Stimulated activated CD8-positive, alpha-beta memory T cell treated with anti-CD3 and anti-CD28 coated beads, Interleukin-12 subunit alpha, Interleukin-12 subunit beta, amount 100 ng/mL, for 1 hour (primary cell): Measurements from ENCODE around the gene RAB24.
"Not testable (repeated sequence)": the region's sequence is repeated elsewhere in the genome, so short reads cannot be mapped to it uniquely, and the experiment has no call there.

ENCODE experiments used
- DNase-seq: peaks from one replicate; pipeline ENCODE4 v3.0.0-alpha.2; 2020; ENCODE audit warnings: low read depth

Gene RAB24

DNA sequence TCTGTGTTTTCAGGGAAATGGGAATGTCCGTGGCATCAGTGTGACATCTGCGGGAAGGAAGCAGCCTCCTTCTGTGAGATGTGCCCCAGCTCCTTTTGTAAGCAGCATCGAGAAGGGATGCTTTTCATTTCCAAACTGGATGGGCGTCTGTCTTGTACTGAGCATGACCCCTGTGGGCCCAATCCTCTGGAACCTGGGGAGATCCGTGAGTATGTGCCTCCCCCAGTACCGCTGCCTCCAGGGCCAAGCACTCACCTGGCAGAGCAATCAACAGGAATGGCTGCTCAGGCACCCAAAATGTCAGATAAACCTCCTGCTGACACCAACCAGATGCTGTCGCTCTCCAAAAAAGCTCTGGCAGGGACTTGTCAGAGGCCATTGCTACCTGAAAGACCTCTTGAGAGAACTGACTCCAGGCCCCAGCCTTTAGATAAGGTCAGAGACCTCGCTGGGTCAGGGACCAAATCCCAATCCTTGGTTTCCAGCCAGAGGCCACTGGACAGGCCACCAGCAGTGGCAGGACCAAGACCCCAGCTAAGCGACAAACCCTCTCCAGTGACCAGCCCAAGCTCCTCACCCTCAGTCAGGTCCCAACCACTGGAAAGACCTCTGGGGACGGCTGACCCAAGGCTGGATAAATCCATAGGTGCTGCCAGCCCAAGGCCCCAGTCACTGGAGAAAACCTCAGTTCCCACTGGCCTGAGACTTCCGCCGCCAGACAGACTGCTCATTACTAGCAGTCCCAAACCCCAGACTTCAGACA lies 9.5 kb downstream of the RAB24 start:
- DNase-seq = no peak

DNA sequence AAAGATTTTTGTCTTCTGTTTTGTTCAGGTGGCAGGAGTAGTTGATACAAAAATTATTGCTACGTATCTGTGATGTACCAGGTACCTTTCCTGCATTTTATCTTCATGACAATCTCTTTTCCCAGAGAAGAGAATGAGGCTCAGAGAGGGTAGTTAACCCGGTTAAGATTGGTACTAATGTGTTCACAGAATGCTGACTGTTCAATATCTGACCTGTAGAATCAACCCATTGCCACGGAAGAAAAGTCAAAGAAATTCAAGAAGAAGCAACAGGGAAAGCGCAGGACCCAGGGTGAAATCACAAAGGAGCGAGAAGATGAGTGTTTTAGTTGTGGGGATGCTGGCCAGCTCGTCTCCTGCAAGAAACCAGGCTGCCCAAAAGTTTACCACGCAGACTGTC lies 11.8 kb downstream of the RAB24 start:
- DNase-seq = no peak

DNA sequence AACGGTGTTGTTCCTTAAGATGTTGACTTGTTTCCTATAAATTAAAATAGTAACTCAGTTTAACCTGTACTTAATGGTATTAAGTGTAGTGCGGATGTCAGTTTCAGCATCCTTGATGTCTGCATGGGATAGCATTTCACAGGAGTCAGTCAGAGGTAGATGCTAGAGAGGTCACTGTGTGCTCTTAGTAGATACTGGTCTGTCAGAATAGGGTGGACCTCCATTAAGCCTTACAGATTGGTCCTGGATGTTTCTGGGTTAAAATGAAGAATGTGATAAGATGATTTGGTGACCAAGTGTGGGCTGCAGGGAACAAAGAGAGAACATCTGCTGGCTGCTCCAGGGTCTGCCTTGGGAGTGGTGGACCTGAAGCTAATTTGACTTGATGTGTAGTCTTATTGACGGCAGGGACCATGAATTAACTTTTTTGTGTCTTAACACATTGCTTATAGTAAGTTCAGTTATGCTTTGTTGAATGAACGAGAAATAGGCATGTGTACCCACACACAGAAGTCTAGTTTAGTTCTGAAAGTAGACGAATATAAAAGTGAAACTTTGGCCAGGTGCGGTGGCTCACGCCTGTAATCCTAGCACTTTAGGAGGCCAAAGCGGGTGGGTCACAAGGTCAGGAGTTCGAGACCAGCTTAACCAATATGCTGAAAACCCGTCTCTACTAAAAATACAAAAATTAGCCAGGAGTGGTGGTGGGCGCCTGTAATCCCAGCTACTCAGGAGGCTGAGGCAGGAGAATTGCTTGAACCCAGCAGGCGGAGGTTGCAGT lies 12.5 kb downstream of the RAB24 start:
- DNase-seq = no peak

DNA sequence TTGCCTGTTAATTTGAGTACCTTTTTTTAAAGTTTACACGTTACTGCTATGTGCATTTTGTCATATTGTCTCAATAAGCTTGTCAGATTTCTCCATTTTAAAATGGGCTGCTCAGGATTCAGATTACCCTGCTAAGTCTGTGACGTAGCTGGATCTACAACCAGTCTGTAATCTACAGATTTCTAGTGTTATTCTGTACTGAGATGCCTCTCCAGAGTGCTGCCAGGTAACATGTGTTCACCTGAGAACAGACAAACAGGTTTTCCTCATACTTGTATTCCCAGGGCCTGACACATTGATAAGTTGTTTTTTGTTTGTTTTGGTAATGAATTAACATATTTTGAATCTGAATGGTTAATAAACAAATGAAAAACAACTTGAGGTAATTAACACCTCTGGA lies 15.3 kb downstream of the RAB24 start:
- DNase-seq = no peak

DNA sequence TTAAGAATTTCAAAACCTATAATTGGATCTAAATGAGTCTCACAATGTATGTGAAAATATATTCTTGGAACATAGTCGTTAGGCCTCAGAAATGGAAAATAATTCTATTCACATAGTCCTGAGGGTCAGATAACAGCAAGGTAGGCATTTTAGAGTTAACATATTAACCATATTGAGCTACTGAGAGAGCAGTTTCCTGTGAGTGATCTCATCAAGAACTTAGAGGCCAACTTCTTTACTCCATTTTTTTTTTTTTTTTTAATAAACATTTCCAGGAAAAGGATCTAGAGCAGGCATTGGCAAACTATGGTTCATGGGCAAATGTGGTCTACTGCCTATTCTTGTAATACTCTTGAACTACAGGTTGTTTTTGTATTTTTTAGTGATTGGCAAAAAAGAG lies 26.6 kb downstream of the RAB24 start:
- no peak for DNase-seq

DNA sequence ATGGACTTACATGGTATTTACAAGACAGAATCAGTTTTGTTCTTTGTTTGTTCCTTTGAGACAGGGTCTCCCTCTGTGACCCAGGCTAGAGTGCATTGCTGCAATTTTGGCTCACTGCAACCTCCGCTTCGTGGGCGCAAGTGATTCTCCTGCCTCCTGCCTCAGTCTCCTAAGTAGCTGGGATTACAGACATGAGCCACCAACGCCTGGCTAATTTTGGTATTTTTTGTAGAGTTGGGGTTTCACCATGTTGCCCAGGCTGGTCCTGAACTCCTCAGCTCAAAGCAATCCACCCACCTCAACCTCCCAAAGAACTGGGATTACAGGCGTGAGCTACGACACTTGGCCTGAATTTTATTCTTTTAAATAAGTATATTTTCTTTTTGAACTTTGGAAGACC lies 27.6 kb downstream of the RAB24 start:
- DNase-seq = no peak

DNA sequence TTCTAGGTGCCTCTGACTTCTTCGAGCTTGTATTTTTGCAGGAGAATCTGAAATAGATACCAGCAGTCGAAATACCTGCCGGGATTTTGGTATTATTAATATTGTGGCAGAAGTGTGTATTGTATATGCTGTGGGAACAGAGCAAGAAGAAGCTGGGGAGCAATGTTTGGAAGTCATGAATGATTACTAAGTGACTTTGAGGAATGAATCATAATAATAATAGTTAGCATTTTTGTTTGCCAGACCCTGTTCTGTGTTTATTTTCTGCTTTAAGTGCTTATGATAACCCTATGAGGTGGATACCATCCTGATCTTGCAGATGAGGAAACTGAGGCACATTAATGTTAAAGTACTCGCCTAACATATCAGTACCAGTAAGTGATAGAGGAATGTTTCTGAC lies 32.4 kb downstream of the RAB24 start:
- no peak for DNase-seq

DNA sequence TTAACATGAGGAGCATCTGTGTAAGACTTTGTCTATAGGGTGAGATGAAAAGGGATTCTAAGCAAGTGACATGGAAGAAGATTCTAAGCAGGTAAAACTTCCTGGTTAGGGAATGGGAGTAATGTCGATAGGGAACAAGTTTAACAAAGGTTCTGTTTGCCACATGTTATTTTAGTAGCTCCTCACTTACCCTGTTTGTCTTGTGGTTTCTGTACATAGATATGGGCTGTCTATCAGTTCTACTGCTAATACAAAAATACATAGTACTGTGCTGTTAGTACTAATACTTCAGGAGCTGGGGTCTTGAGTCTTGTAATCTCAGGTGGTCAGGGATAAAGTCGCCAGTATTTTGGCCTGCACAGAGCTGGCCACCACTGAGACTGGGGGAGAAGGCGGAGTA lies 32.9 kb downstream of the RAB24 start:
- DNase-seq = no peak

DNA sequence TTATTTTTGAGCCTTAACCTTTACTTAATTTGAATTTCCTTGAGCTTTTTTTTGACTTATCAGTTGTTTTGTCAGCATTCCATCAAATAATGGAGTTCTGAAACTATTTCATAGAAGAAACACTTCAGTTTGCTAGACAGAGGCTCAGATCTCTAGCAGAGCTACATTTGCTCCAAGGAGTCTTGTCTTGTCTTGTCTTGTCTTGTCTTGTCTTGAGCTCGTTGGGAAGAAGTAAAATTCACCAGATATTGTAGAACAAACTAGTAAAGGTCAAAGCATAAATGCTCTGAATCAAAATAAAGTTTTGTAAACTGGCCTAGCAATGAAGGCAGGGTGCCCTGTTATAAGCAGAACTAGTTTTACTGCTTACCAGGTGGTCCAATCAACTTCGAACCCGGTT lies 33.5 kb downstream of the RAB24 start:
- no peak for DNase-seq

DNA sequence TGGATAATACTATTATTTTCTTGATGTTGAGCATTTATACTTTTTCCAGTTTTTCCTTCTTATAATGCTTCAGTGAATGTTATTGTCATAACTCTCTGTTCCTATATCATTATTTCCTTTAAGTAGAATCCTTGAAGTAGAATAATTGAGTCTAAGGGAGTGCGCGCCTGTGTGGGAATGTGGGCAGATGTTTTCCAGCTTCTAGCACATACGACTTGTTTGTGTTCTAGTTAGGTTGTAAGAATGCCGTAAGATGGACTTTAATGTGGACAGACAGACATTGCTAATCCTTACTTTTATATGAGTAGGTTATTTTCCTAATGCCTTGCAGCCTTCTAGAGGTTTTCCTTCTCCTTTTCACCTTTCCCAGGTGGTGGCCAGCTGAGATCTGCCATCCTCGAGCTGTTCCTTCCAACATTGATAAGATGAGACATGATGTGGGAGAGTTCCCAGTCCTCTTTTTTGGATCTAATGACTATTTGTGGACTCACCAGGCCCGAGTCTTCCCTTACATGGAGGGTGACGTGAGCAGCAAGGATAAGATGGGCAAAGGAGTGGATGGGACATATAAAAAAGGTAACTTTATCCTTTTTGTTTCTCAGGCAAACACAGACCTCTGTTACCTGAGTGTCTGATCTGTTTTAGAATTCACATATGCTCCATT lies 34.2 kb downstream of the RAB24 start:
- no peak for DNase-seq

DNA sequence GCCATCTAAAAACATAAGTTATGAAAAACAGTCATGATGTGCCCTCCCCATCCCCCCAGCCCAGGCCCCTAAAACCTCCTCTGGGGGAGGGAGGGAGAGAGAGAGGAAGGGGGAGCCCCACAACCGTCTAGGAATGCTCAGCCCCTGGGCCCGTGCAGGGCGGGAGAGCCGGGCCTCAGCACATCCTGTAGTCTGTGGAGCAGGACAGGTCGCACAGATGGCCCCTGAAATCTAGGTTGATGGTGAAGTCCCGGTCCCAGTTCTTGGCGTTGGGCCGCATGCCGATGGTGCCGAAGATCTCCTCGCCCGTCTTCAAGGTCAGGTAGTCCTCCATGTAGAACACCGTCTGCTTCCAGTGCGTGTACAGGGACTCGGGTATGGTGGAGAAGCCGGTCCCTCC lies 38.1 kb downstream of the RAB24 start:
- DNase-seq = no peak

DNA sequence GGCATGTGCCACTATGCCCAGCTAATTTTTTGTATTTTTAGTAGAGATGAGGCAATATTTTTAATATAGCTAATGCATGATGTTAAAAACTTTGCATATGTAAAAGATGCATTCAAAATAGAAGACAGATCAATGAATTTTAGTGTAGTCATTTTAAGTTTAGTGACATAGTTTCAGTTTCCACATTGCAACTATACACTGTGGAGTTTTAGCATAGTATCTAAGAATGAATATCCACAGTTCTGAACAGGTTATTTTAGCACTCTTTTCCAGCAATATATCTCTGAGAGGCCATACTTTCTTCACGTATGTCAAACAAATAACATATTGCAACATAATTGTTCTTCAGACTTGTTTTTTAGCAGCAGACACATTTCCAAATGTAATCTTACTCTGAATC lies 39.3 kb downstream of the RAB24 start:
- DNase-seq = no peak

DNA sequence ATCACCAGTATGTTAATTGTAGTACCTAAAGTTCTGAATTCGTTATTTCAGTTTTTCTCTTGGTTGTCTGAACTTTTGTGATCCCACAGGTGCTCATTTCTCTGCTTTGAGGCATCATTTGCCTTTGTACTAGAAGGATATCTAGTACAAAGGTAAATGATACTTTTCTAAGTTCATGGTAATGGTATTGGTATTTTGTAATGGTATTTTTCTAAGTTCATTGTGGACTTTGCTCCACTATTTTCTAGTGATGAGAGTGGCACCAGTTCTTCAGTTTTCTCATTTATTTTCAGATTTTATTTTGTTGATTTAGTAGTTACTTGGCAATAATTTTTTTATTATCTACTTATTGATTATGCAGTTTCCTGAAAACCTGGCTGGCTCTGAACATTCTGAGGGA lies 42.0 kb downstream of the RAB24 start:
- DNase-seq = no peak

DNA sequence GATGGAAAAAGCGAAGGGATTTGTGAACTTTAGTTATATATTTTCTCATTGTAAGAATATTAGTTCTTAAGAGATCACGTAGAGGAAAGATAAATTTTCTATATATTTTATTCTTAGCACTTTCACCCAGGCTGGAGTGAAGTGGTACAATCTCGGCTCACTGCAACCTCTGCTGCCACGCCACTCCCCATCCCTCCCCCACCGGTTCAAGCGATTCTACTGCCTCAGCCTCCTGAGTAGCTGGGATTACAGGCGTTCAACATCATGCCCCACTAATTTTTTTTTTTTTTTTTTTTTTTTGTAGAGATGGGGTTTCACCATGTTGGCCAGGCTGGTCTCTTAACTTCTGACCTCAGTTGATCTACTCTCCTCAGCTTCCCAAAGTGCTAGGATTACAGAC lies 42.6 kb downstream of the RAB24 start:
- DNase-seq = no peak

DNA sequence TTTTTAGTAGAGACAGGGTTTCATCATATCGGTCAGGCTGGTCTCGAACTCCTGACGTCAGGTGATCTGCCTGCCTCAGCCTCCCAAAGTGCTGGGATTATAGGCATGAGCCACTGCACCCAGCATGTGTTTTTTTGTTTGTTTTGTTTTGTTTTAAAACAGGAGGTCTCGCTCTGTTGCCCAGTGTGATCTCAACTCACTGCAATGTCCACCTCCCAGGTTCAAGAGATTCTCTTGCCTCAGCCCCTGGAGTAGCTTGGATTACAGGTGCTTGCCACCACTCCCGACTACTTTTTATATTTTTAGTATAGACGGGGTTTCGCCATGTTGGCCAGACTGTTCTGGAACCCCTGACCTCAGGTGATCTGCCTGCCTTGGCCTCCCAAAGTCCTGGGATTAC lies 44.8 kb downstream of the RAB24 start:
- DNase-seq = not testable (repeated sequence)

DNA sequence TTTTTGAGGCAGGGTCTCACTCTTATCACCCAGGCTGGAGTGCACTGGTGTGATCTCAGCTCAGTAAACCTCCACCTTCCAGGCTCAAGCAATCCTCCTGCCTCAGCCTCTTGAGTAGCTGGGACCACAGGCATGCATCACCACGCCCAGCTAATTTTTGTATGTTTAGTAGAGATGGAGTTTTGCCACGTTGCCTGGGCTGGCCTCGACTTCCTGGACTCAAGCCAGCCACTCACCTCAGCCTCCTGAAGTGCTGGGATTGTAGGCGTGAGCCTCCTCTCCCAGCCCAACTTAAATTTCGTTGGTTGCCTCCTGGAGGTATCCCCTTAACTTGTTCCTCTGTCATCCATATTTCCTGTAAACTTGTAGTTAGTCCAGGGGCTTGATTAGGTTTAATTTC lies 47.2 kb downstream of the RAB24 start:
- no peak for DNase-seq

DNA sequence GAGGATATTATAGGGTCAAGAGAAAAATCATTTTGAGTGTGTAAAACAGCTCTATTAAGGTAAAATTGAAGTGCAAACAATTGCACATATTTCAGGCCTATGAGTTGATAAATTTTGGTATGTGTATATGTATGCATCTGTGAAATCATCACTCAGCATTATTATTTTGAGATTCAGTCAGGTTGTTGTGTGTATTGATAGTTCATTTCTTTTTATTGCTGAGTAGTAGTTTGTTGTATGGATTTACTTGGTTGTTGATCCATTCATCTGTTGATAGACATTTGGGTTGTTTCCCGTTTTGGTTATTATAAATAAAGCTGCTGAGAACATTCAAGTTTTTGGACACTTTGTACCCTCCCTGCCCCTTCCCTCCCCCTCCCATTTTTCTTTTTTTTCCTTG lies 50.3 kb downstream of the RAB24 start:
- DNase-seq = no peak
